HG03095 (cell line): ENCODE data around the gene SMIM3.
A peak's percentile ranks its signal among the peaks of the same experiment; 100 is the strongest.

Experiments used
- ATAC-seq: cut with Tn5 transposase; IDR thresholded peaks from one replicate; pipeline ENCODE4 v1.9.1; 2021; ENCODE audit warnings: moderate library complexity; ENCODE audit not compliant: unreplicated experiment

SMIM3 gene

GRCh38 chr5:150765011-150765798, 13.4 kb upstream of the SMIM3 start:
- ATAC-seq: no peak

- no peak for ATAC-seq
Measured at GRCh38 chr5:150765799-150766169, 12.8 kb upstream of the SMIM3 start.

- no peak for ATAC-seq
Measured at GRCh38 chr5:150766251-150766650, 12.3 kb upstream of the SMIM3 start.

- ATAC-seq: no peak
Measured at GRCh38 chr5:150771034-150771795, 7.3 kb upstream of the SMIM3 start.

GRCh38 chr5:150774145-150774544, 4.4 kb upstream of the SMIM3 start:
- ATAC-seq: no peak

- no peak for ATAC-seq
Measured at GRCh38 chr5:150777685-150778084, 872 bp upstream of the SMIM3 start.

GRCh38 chr5:150778088-150778516, 455 bp upstream of the SMIM3 start:
- no peak for ATAC-seq

GRCh38 chr5:150779397-150780186, 1.0 kb downstream of the SMIM3 start:
- no peak for ATAC-seq

GRCh38 chr5:150780187-150780692, 1.7 kb downstream of the SMIM3 start:
- peak; percentile 56 for ATAC-seq

- no peak for ATAC-seq
Measured at GRCh38 chr5:150780816-150781221, 2.3 kb downstream of the SMIM3 start.

- ATAC-seq: no peak
Measured at GRCh38 chr5:150781706-150782614, 3.4 kb downstream of the SMIM3 start.

- no peak for ATAC-seq
Measured at GRCh38 chr5:150782850-150783249, 4.3 kb downstream of the SMIM3 start.

GRCh38 chr5:150783422-150783928, 4.9 kb downstream of the SMIM3 start:
- peak; percentile 36 for ATAC-seq

- ATAC-seq: no peak
Measured at GRCh38 chr5:150785950-150786349, 7.4 kb downstream of the SMIM3 start.

- ATAC-seq: no peak
Measured at GRCh38 chr5:150786876-150787275, 8.3 kb downstream of the SMIM3 start.

- no peak for ATAC-seq
Measured at GRCh38 chr5:150787656-150788055, 9.1 kb downstream of the SMIM3 start.

GRCh38 chr5:150788977-150789376, 10.4 kb downstream of the SMIM3 start:
- no peak for ATAC-seq

- ATAC-seq: no peak
Measured at GRCh38 chr5:150789450-150789849, 10.9 kb downstream of the SMIM3 start.

- ATAC-seq: peak; percentile 94
Measured at GRCh38 chr5:150789943-150790611, 11.5 kb downstream of the SMIM3 start.
